Measurements from ENCODE around the gene GSE1. TPM values are rescaled to one million over a fixed set of nuclear protein-coding genes. Genes with fewer than 3 reads are reported as not detected.

The GSE1 gene
- total and polyA plus RNA-seq, 2 of the 13 experiments (the other 11 are each of a cell fraction or from before 2014, with no cell fraction given), result 16.1 to 31.2 TPM

- TF ChIP-seq RERE (CRISPR knock-in tag; IDR thresholded peaks at IDR 0.05; ENCODE audit: low read depth), result no peak
- peak; percentile 80; the same call in 1 of the 2 replicates for TF ChIP-seq SNAPC4 (CRISPR knock-in tag; IDR thresholded peaks at IDR 0.05)
- peak; percentile 51; the same call in 1 of the 2 replicates for TF ChIP-seq THAP11 (CRISPR knock-in tag; IDR thresholded peaks at IDR 0.05)
- TF ChIP-seq TSC22D2 (CRISPR knock-in tag; IDR thresholded peaks at IDR 0.05; ENCODE audit: borderline replicate concordance), result peak; percentile 34; the same call in 1 of the 2 replicates
- TF ChIP-seq ZNF607 (CRISPR knock-in tag; IDR thresholded peaks at IDR 0.05; ENCODE audit: borderline replicate concordance), result no peak
- TF ChIP-seq PHF8 (CRISPR knock-in tag; IDR thresholded peaks at IDR 0.05), result no peak; the same call in 1 of the 2 replicates
- TF ChIP-seq ZNF264 (CRISPR knock-in tag; IDR thresholded peaks at IDR 0.05), result 0 out of 2 replicates have a peak, but pooled peaks have one; percentile 56
- TF ChIP-seq KLF9 (CRISPR knock-in tag; IDR thresholded peaks at IDR 0.05; ENCODE audit: low read depth), result 0 out of 2 replicates have a peak, but pooled peaks have one; percentile 68
- TF ChIP-seq GPN1 (CRISPR knock-in tag; IDR thresholded peaks at IDR 0.05; ENCODE audit: borderline replicate concordance), result no peak
- peak; percentile 88 for TF ChIP-seq ZNF800 (CRISPR knock-in tag; IDR thresholded peaks at IDR 0.05)
- TF ChIP-seq PATZ1 (CRISPR knock-in tag; IDR thresholded peaks at IDR 0.05), result peak; percentile 92
- TF ChIP-seq MAF1 (CRISPR knock-in tag; IDR thresholded peaks at IDR 0.05; ENCODE audit: borderline replicate concordance), result peak; percentile 38; the same call in 1 of the 2 replicates
- no peak for TF ChIP-seq ZNF260 (CRISPR knock-in tag; IDR thresholded peaks at IDR 0.05; ENCODE audit: borderline replicate concordance, low read depth)
Measured at GRCh38 chr16:85610446-85611193, 2.5 kb upstream of the GSE1 start (continued).
